ENCODE measurements around the gene AMACR. TPM values are rescaled to one million over a fixed set of nuclear protein-coding genes. Genes with fewer than 3 reads are reported as not detected.

Gene AMACR
- total and polyA plus RNA-seq, 9 of the 15 experiments (the other 6 are each of a cell fraction or from before 2014, with no cell fraction given): 0.72 to 4.6 (median 4.0) TPM

- POLR2A ChIA-PET: interaction anchor here (1.4 kb wide), 1 partner anchor 10 kb away, joined by 5 read pairs; no protein-coding TSS in a partner anchor
- Histone ChIP-seq H3K4me2 (ENCODE audit: insufficient read depth, low read length) (no peak within 1 kb of the TSS), H2AFZ (ENCODE audit: low read depth, low read length) (no peak within 1 kb of the TSS), H3K36me3 (ENCODE audit: control insufficient read depth, insufficient read depth, low read length) (no peaks in the 10 kb centered on the region), H3K9me3 (replicated peaks; ENCODE audit: control insufficient read depth, insufficient read depth, low read depth, low read length) (no peaks in the 10 kb centered on the region), H3K79me2 (ENCODE audit: control insufficient read depth, insufficient read depth, low read length) (no peaks in the 10 kb centered on the region), H3K27me3 (ENCODE audit: control insufficient read depth in 2 of 2, insufficient read depth in 2 of 2, low read length in 2 of 2) (peaks cover 4 to 9% of the 10 kb centered on the region in 2 experiments; a peak in 2 of 5 replicates), H3K4me3 (no peak within 1 kb of the TSS), H3K9ac (ENCODE audit: insufficient read depth in 1 of 2, low read depth in 2 of 2, low read length in 2 of 2) (no peak within 1 kb of the TSS), H4K20me1 (replicated peaks; ENCODE audit: control insufficient read depth, insufficient read depth, low read length) (0 out of 2 replicates have a peak, but pooled peaks cover 4% of the 10 kb centered on the region), H3K9me1 (ENCODE audit: control insufficient read depth, insufficient read depth, low read length) (no peaks in the 10 kb centered on the region), H3K4me1 (replicated peaks in 1 of 2; ENCODE audit: control insufficient read depth in 2 of 2, insufficient read depth in 2 of 2, low read length in 2 of 2) (no peaks in the 10 kb centered on the region), H3K27ac (ENCODE audit: extremely low read depth, low read depth, low read length) (no peak within 1 kb of the TSS)
- no TSS peak for BruUV-seq (replicated peaks)
- no peak; the same call in 2 of the 3 replicates for ATAC-seq
- DNase-seq (ENCODE audit: extremely low read depth in 1 of 4, low spot score in 3 of 4): no peak
- 3% methylated on average over 10 of the region's 10 CpGs for WGBS (ENCODE audit: insufficient coverage, low coverage, missing lambda C conversion rate)
- intact Hi-C loops (cut with micrococcal nuclease): no loop called here
- in situ Hi-C loops (cut with MboI): no loop called here
- CTCF ChIA-PET (ENCODE audit: low intra/inter-chr PET ratio): no interaction called here
- no peak for FAIRE-seq
- TF ChIP-seq FOXA1 (IDR thresholded peaks at IDR 0.05; ENCODE audit: borderline replicate concordance): no peak
- TF ChIP-seq ZFX (CRISPR knock-in tag; IDR thresholded peaks at IDR 0.05): no peak
- TF ChIP-seq, protein P1, sequence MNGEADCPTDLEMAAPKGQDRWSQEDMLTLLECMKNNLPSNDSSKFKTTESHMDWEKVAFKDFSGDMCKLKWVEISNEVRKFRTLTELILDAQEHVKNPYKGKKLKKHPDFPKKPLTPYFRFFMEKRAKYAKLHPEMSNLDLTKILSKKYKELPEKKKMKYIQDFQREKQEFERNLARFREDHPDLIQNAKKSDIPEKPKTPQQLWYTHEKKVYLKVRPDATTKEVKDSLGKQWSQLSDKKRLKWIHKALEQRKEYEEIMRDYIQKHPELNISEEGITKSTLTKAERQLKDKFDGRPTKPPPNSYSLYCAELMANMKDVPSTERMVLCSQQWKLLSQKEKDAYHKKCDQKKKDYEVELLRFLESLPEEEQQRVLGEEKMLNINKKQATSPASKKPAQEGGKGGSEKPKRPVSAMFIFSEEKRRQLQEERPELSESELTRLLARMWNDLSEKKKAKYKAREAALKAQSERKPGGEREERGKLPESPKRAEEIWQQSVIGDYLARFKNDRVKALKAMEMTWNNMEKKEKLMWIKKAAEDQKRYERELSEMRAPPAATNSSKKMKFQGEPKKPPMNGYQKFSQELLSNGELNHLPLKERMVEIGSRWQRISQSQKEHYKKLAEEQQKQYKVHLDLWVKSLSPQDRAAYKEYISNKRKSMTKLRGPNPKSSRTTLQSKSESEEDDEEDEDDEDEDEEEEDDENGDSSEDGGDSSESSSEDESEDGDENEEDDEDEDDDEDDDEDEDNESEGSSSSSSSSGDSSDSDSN (IDR thresholded peaks at IDR 0.05; ENCODE audit: borderline replicate concordance in 1 of 2, low read depth in 2 of 2, low read length in 2 of 2): no peak
- no peak for TF ChIP-seq FOXK1 (CRISPR knock-in tag; IDR thresholded peaks at IDR 0.05; ENCODE audit: borderline replicate concordance)
- no peak for TF ChIP-seq ZZZ3 (IDR thresholded peaks at IDR 0.05)
- no peak for TF ChIP-seq GTF3C2 (IDR thresholded peaks at IDR 0.05; ENCODE audit: borderline replicate concordance, extremely low read depth, insufficient read length)
- TF ChIP-seq STAT6 (CRISPR knock-in tag; IDR thresholded peaks at IDR 0.05): no peak
Observed at GRCh38 chr5:34043099-34043876, 35.4 kb upstream of the AMACR start, which contains the start of gene C1QTNF3. C1QTNF3 (minus strand) TSS chr5:34043213; CDS start chr5:34043125, 88 bp downstream.

All from K562 (cell line).